PFSK-1 (cell line): ENCODE measurements around the gene LRRC4C.

ENCODE experiments used
- FOXP2 ChIP-seq: optimal IDR thresholded peaks from 2 replicates; pipeline ENCODE3; 2011; ENCODE audit warnings: borderline replicate concordance, control low read depth, inconsistent platforms; ENCODE audit not compliant: insufficient read depth; ENCODE audit errors: extremely low read length, extremely low read depth
- POLR2AphosphoS5 ChIP-seq: IDR thresholded peaks from 2 replicates; pipeline ENCODE4 v1.6.1; 2012; ENCODE audit warnings: low read depth, mild to moderate bottlenecking, control low read depth, low read length, moderate library complexity
- TAF1 ChIP-seq: IDR thresholded peaks from 2 replicates; pipeline ENCODE4 v1.6.1; 2012; ENCODE audit warnings: low read length, control low read depth, borderline replicate concordance; ENCODE audit not compliant: insufficient read depth

GRCh38 chr11:41382927-41383326 lies 76.5 kb downstream of the LRRC4C start:
- TF ChIP-seq TAF1, result no peak
- no peak for TF ChIP-seq POLR2AphosphoS5
- TF ChIP-seq FOXP2, result no peak
